HG03025 (cell line): Measurements from ENCODE around the gene PPP3CA.

Experiments used
- ATAC-seq: cut with Tn5 transposase; IDR thresholded peaks from one replicate; pipeline ENCODE4 v1.9.1; 2021; ENCODE audit warnings: mild to moderate bottlenecking, moderate library complexity; ENCODE audit not compliant: unreplicated experiment, low FRiP score

The PPP3CA gene

GRCh38 chr4:101222156-101222845 is 125.0 kb downstream of the PPP3CA start:
- no peak for ATAC-seq

- no peak for ATAC-seq
These were observed 126.0 kb downstream of the PPP3CA start for GRCh38 chr4:101221294-101221693.

GRCh38 chr4:101218894-101219293 is 128.4 kb downstream of the PPP3CA start:
- ATAC-seq, result no peak

- no peak for ATAC-seq
These were observed 129.0 kb downstream of the PPP3CA start for GRCh38 chr4:101218346-101218745.

- no peak for ATAC-seq
These were observed 129.8 kb downstream of the PPP3CA start for GRCh38 chr4:101217353-101218031.

- ATAC-seq, result no peak
These were observed 136.2 kb downstream of the PPP3CA start for GRCh38 chr4:101211146-101211553.

GRCh38 chr4:101210331-101210730 is 137.0 kb downstream of the PPP3CA start:
- no peak for ATAC-seq

GRCh38 chr4:101208171-101208570 is 139.2 kb downstream of the PPP3CA start:
- ATAC-seq, result no peak

- ATAC-seq, result peak; percentile 68
These were observed 141.4 kb downstream of the PPP3CA start for GRCh38 chr4:101205916-101206315.

- no peak for ATAC-seq
These were observed 145.9 kb downstream of the PPP3CA start for GRCh38 chr4:101201421-101201820.

- no peak for ATAC-seq
These were observed 146.8 kb downstream of the PPP3CA start for GRCh38 chr4:101200561-101200960.

GRCh38 chr4:101199507-101200285 is 147.6 kb downstream of the PPP3CA start:
- no peak for ATAC-seq

GRCh38 chr4:101198682-101199339 is 148.5 kb downstream of the PPP3CA start:
- no peak for ATAC-seq

GRCh38 chr4:101197350-101197749 is 150.0 kb downstream of the PPP3CA start:
- no peak for ATAC-seq

- no peak for ATAC-seq
These were observed 155.1 kb downstream of the PPP3CA start for GRCh38 chr4:101192244-101192643.

- ATAC-seq, result no peak
These were observed 155.8 kb downstream of the PPP3CA start for GRCh38 chr4:101191302-101192098.

- ATAC-seq, result no peak
These were observed 156.6 kb downstream of the PPP3CA start for GRCh38 chr4:101190751-101191150.

GRCh38 chr4:101188906-101189305 is 158.4 kb downstream of the PPP3CA start:
- no peak for ATAC-seq

GRCh38 chr4:101187841-101188240 is 159.5 kb downstream of the PPP3CA start:
- no peak for ATAC-seq

- ATAC-seq, result no peak
These were observed 160.7 kb downstream of the PPP3CA start for GRCh38 chr4:101186567-101187184.
